Activated effector memory CD4-positive, alpha-beta T cell treated with Interleukin-2 at 50 U/mL for 16 hours (primary cell): ENCODE data around the gene SEC24A.
"Not testable (repeated sequence)": the region's sequence is repeated elsewhere in the genome, so short reads cannot be mapped to it uniquely, and the experiment has no call there.

Experiments used
- DNase-seq: peaks from one replicate; pipeline ENCODE4 v3.0.0-alpha.2; 2020

Gene SEC24A

DNA sequence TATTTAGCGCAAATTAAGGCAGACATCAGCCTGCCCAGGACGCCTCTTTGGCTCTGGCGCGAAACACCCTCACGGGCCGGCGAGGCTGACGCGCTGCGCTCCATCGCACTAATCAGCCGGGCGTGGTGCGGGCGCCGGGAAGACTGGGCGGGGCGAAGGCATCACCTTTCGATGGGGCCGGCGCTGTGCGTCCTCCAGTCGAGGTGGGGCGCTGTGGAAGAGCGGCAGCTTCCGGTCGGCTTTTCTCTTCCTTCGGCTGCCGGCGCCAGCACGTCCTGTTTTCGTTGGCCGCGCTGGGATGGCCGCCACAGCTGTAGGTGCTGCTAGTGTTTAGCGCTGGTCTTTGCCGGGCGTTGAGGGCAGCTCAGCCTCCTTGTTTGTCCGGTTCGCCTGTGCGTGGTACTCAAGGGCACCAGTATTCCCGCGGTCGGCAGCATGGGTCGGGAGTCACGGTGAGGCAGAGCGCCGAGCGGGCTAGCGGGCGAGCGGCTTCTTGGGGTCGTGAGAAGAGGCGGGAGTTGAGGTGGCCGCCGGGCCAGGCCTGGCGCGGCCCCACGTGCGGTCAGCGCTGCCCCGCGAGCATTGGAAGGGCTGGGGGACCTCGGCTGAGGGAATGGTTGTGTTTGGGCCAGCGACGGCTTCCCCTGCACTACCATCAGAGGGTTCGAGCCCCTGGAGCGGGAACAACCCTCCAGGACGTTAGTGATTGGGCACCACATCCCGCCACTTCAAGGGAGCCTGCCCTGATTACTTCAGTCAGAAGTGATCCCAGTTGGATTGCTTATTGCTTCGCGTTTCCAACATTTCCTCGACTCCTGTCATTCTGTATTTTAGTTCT is 110.1 kb downstream of the SEC24A start, which contains the start of gene DDX46:
Gene DDX46, plus strand, starts transcription at position 276 of the 838 bp plus-strand sequence. Its CDS starts 160 bp downstream, at position 436.
- DNase-seq = peak; percentile 93

DNA sequence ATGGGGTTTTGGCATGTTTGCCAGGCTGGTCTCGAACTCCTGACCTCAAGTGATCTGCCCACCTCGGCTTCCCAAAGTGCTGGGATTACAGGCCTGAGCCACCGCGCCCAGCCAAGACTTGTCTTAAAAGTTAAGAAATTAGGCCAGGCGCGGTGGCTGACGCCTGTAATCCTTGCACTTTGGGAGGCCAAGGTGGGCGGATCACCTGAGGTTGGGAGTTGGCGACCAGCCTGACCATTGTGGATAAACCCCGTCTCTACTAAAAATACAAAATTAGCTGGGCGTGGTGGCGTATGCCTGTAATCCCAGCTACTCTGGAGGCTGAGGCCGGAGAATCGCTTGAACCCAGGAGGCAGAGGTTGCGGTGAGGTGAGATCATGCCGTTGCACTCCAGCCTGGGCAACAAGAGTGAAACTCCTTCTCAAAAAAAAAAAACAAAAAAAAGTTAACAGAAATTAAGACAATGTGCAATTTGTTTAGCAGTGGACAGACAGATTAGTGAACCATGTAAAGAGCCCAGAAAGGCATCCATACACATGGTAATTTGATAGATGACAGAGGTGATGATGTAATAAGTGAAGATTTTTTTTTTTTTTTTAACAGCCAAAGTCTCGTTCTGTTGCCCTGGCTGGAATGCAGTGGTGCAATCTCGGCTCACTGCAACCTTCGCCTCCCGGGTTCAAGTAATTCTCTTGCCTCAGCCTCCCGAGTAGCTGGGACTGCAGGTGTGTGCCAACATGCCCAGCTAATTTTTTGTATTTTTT is 119.1 kb downstream of the SEC24A start:
- DNase-seq = not testable (repeated sequence)

DNA sequence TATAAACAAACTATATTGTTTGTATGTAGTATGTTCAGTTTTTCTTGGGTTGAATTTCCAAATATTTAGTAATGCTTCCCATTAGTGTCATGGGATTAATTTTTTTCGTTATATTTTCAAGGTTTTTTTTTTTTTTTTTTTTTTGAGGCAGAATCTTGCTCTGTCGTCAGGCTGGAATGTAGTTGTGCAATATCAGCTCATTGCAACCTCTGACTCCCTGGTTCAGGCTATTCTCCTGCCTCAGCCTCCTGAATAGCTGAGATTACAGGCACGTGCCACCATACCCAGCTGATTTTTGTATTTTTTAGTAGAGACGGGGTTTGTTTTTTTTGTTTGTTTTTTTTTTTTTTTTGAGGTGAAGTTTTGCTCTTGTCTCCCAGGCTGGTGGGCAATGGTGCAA is 120.6 kb downstream of the SEC24A start:
- DNase-seq = no peak

DNA sequence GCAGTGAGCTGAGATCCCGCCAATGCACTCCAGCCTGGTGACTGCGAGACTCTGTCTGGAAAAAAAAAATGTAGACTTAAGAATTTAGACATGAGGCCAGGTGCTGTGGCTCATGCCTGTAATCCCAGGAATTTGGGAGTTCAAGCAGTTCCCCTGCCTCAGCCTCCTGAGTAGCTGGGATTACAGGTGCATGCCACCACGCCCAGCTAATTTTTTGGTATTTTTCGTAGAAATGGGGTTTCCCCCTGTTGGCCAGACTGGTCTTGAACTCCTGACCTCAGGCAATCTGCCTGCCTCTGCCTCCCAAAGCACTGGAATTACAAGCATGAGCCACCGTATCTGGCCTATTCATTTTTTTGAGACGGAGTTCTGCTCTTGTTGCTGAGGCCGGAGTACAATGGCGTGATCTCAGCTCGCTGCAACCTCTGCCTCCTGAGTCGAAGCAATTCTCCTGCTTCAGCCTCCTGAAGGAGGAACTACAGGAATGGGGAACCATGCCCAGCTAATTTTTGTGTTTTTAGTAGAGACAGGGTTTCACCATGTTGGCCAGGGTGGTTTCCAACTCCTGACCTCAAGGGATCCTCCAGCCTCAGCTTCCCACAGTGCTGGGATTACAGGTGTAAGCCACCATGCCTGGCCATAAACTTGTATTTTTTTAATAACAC is 124.0 kb downstream of the SEC24A start:
- DNase-seq = no peak

DNA sequence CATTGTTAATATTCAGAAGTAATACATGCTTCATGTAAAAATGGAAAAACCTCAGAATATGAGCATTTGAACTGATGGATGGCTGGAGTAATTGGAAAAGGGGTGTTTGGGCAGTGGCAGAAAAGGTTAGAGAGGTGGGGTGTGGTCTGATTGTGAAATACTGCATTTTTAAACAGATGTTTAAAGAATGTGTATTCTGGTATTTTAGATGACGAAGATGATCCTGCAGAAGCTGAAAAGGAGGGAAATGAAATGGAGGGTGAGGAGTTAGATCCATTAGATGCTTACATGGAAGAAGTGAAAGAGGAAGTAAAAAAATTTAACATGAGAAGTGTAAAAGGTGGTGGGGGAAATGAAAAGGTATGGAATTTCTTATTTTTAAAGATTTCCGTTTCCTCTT is 128.8 kb downstream of the SEC24A start:
- DNase-seq = no peak
